Lung (tissue), 12 donors: ENCODE results near the gene RPS6KA2. TPM values are rescaled to one million over a fixed set of nuclear protein-coding genes. Genes with fewer than 3 reads are reported as not detected.

Experiments
- ATAC-seq: fragments of 200-7000 bp; cut with Tn5 transposase; one replicate; pipeline ENCODE4 v1.9.1; 2020; ENCODE audit warnings: moderate number of reproducible peaks; ENCODE audit not compliant: insufficient read depth, low FRiP score
- DNase-seq, 3 donors: peaks; one replicate each; pipeline ENCODE4 v3.0.0-alpha.2; 2013 to 2017
- H3K27ac ChIP-seq, 2 donors: one replicate each; pipeline ENCODE4 v1.5.1; 2013; ENCODE audit warnings: mild to moderate bottlenecking in 2 of 2, moderate library complexity in 2 of 2, control low read depth in 1 of 2, inconsistent platforms in 1 of 2, low read depth in 1 of 2, low read length in 1 of 2
- H3K27me3 ChIP-seq, 3 donors: one replicate each; pipeline ENCODE4 v1.5.1; 2013; ENCODE audit warnings: low read length in 2 of 3; ENCODE audit not compliant: control insufficient read depth in 3 of 3, insufficient read depth in 3 of 3
- H3K36me3 ChIP-seq, 4 donors: one replicate each; pipeline ENCODE4 v1.5.1; 2013; ENCODE audit warnings: low read length in 4 of 4, mild to moderate bottlenecking in 1 of 4, moderate library complexity in 1 of 4; ENCODE audit not compliant: control insufficient read depth in 4 of 4, insufficient read depth in 4 of 4
- H3K4me1 ChIP-seq, 5 donors: one replicate each; pipeline ENCODE4 v1.5.1; 2013; ENCODE audit warnings: low read length in 5 of 5, mild to moderate bottlenecking in 2 of 5, moderate library complexity in 1 of 5; ENCODE audit not compliant: control insufficient read depth in 5 of 5, insufficient read depth in 5 of 5
- H3K4me3 ChIP-seq: one replicate; pipeline ENCODE4 v1.5.1; 2013; ENCODE audit warnings: mild to moderate bottlenecking, control low read depth, moderate library complexity
- H3K9ac ChIP-seq, 2 donors: one replicate each; pipeline ENCODE4 v1.5.1; 2013; ENCODE audit warnings: low read length in 2 of 2, control low read depth in 1 of 2; ENCODE audit not compliant: insufficient read depth in 1 of 2
- H3K9me3 ChIP-seq, 4 donors: one replicate each; pipeline ENCODE4 v1.5.1; 2013; ENCODE audit warnings: low read length in 3 of 4, mild to moderate bottlenecking in 1 of 4, moderate library complexity in 1 of 4; ENCODE audit not compliant: control insufficient read depth in 4 of 4, insufficient read depth in 3 of 4
- CTCF ChIP-seq: IDR thresholded peaks from 2 replicates; pipeline ENCODE4 v1.5.1; 2012; ENCODE audit warnings: mild to moderate bottlenecking; ENCODE audit errors: control extremely low read depth, extremely low read depth
- WGBS, 2 donors: extraction: QIAGEN DNeasy Blood & Tissue Kit; methylation state at CpG; one replicate each; pipeline ENCODE4 v1.1.7; 2013; 5-methylcytosine and 5-hydroxymethylcytosine counted together
- polyA plus RNA-seq, 2 donors: library from polyadenylated mRNA; stranded (reverse); fragments of 200-250 nt; gene quantifications; one replicate each; pipeline ENCODE4 v1.2.1, GENCODE V29; 2013
- total RNA-seq, 2 donors: library from RNA; depleted of rRNA in 1 of 2; stranded (reverse); fragments of >200 nt in 1 of 2; gene quantifications; one replicate each; pipeline ENCODE4 v1.2.1, GENCODE V29; 2014 to 2021
- donor health status: control.
- donor health status: control.
- donor health status: Bipolar disorder and iron deficiency.
- donor health status: healthy.
- donor health status: DM: yes; HTN: yes; CAD: no.

Gene RPS6KA2
- total and polyA plus RNA-seq, 4 donors: 61.9 to 185 (median 105) TPM

GRCh38 chr6:166439366-166440091 is 187.5 kb downstream of the RPS6KA2 start:
- no peak overlapping the region for H3K27ac ChIP-seq

DNA sequence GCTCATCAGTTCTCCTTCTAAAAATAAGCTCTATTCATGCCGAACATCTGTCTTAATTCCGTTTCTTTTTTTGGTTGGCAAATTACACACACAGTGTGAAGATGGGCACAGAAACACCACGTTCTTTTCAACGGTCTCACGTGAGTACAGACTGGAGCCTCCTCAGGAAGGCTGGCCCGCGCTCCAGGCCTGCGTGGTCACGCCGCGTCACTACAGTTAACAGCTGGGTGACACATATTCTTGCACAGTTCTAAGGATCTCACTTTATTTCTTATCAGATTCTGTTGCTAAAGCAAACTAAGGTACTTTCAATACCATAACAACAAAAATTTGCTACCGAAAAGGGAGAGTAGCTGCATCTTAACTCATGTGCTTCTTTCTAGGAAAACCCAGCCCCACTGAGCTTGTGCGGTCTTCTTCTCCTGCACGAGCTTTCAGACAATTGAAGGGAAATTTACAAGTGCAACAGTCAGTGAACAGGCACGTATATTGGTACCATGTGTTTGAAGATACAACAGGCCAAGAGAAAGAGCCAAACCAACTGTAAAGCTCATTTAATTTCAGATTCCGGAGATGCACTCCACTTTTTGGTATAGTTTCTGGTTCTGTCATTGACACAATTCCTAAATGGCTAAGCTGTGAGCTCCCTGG is 188.7 kb downstream of the RPS6KA2 start:
- no peak for TF ChIP-seq CTCF
- H3K9ac ChIP-seq: no peak overlapping the region
- DNase-seq: no peak
- H3K27ac ChIP-seq: no peak overlapping the region
- 60 to 80% methylated on average over 16 of the region's 16 CpGs for WGBS, 2 donors
- H3K4me3 ChIP-seq: no peak overlapping the region
- ATAC-seq: no peak
- no peaks in the 10 kb centered on the region for H3K4me1 ChIP-seq
- H3K9me3 ChIP-seq: no peaks in the 10 kb centered on the region
- peaks cover 0 to 20% (median 1%) of the 10 kb centered on the region in 4 donors for H3K36me3 ChIP-seq
- no peaks in the 10 kb centered on the region for H3K27me3 ChIP-seq

More at GRCh38 chr6:166439366-166440091, 187.5 kb downstream of the RPS6KA2 start:
- no peak for TF ChIP-seq CTCF
- H3K4me3 ChIP-seq: no peak overlapping the region
- no peaks in the 10 kb centered on the region for H3K9me3 ChIP-seq
- no peaks in the 10 kb centered on the region for H3K4me1 ChIP-seq
- peaks cover 0 to 21% (median 1%) of the 10 kb centered on the region in 4 donors for H3K36me3 ChIP-seq
- H3K9ac ChIP-seq: no peak overlapping the region
- 26 to 38% methylated on average over 10 of the region's 10 CpGs for WGBS, 2 donors
- ATAC-seq (no peak), DNase-seq (peak in 2 of 3 donors; percentile 45 to 68)
- no peaks in the 10 kb centered on the region for H3K27me3 ChIP-seq

DNA sequence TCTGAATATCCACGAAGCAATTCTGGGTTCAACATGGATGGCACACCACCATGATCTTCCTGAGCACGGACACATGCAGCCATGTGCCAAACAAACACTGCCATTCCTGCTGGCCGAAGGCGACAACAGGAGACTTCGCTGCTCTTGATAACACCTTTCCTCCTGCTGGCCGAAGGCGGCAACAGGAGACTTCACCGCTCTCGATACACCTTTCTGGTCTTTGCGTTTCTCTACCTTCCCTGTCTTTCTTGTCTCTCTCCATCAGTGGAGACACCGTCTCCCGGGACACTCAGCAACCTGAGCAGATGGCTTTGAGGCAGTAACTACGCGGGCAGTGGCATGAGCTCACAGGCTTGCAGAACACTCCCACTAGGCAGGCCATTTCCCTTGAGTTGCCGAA is 189.4 kb downstream of the RPS6KA2 start:
- Histone ChIP-seq H3K4me1 (no peaks in the 10 kb centered on the region), H3K4me3 (no peak overlapping the region), H3K27me3 (no peaks in the 10 kb centered on the region), H3K9ac (no peak overlapping the region), H3K27ac (no peak overlapping the region), H3K36me3 (peaks cover 0 to 23% (median 1%) of the 10 kb centered on the region in 4 donors), H3K9me3 (no peaks in the 10 kb centered on the region)
- ATAC-seq: no peak
- TF ChIP-seq CTCF: no peak
- WGBS, 2 donors: 94 to 98% methylated on average over 15 of the region's 15 CpGs
- DNase-seq: no peak
